Measurements from ENCODE around the gene TMCC2. TPM values are rescaled to one million over a fixed set of nuclear protein-coding genes. Genes with fewer than 3 reads are reported as not detected.

TMCC2 gene
- total RNA-seq, 1 donor from 2014 or later, result 25.0 TPM

DNA sequence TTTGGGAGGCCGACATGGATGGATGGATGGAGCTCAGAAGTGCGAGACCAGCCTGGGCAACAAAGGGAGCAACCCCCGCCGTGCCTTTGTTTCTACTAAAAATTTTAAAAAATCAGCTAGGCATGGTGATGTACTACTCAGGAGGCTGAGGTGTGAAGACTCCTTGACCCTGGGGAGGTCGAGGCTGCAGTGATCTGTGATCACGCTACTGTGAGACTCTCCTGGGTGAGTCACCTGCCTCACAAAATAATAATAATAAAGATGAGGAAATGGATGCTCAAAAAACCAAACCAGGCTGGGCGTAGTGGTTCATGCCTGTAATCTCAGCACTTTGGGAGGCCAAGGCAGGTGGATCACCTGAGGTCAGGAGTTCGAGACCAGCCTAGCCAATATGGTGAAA, 35.5 kb upstream of the TMCC2 start:
- Mint-ChIP-seq H3K4me1 (ENCODE audit: low read depth) (peaks cover 78% of the 10 kb centered on the region), H3K27ac (no peak overlapping the region), H3K9me3 (peaks cover 11% of the 10 kb centered on the region), H3K27me3 (ENCODE audit: insufficient read depth) (no peaks in the 10 kb centered on the region), H3K4me3 (no peak overlapping the region), H3K36me3 (ENCODE audit: low read depth) (peaks cover 27% of the 10 kb centered on the region)
- intact Hi-C loops (cut with micrococcal nuclease), result no loop called here
- DNase-seq (ENCODE audit: low spot score), result no peak

DNA sequence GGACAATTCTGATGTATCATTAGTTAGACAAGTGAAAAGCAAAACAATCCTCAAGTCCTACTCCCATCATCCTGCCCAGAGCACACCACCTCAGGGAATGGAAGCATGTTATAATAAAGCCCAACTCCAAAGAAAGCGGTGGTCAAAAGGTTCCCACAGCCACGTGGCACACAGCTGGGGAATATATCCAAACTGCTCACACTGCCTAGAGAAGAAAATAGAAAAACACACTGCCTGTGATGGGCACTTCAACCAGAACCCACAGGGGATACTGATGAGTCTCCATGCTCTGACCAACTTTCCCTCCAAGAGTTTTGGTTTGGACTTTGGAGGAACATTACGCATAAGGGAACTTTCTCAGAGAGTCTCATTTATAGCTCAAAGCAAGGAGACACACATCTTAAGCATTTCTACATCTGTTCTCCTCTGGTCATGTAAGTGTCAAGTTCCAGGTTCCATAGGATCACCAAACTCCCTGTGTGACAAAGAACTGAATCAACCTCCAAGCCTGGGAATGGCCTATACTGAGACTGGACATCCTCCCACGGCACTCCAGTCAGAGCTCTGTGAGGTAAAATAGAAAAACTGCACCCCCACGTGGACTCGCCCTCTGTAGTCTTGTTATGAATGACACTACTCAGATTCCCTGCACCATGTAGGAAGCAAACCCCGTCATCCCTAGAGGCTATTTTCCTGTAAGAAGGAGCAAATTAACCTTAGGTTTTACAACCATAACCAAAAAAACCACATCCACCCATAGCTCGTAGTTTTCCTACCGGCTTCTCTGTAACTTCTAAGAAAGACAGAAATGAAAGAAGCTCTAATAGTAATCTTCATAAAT, 28.4 kb upstream of the TMCC2 start:
- no peaks in the 10 kb centered on the region for H3K27me3 Mint-ChIP-seq (ENCODE audit: insufficient read depth)
- H3K4me3 Mint-ChIP-seq, result peak overlapping the region; percentile 63
- peak; percentile 29 for DNase-seq (ENCODE audit: low spot score)
- H3K4me1 Mint-ChIP-seq (ENCODE audit: low read depth), result peaks cover 82% of the 10 kb centered on the region
- peaks cover 5% of the 10 kb centered on the region for H3K9me3 Mint-ChIP-seq
- peak overlapping the region; percentile 94 for H3K27ac Mint-ChIP-seq
- H3K36me3 Mint-ChIP-seq (ENCODE audit: low read depth), result peaks cover 32% of the 10 kb centered on the region
- intact Hi-C loops (cut with micrococcal nuclease), result loop anchor here (1.0 to 2.0 kb wide), 10 partner anchors 12 to 1604 kb away; partner anchors contain the start of genes DSTYK and TMCC2

DNA sequence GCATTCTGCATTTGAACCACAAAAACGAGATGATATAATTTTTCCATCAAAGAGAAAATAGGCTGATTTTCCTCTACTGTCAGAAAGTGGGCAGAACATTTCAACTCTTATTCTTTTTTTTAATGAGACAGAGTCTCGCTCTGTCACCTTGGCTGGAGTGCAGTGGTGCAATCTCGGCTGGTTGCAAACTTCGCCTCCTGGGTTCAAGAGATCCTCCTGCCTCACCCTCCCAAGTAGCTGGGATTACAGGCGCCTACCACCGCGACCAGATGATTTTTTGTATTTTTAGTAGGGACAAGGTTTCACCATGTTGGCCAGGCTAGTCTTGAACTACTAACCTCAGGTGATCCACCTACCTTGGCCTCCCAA, 27.8 kb upstream of the TMCC2 start:
- no peaks in the 10 kb centered on the region for H3K27me3 Mint-ChIP-seq (ENCODE audit: insufficient read depth)
- H3K9me3 Mint-ChIP-seq, result peaks cover 5% of the 10 kb centered on the region
- H3K4me1 Mint-ChIP-seq (ENCODE audit: low read depth), result peaks cover 88% of the 10 kb centered on the region
- peak overlapping the region; percentile 63 for H3K4me3 Mint-ChIP-seq
- H3K36me3 Mint-ChIP-seq (ENCODE audit: low read depth), result peaks cover 32% of the 10 kb centered on the region
- no peak for DNase-seq (ENCODE audit: low spot score)
- peak overlapping the region; percentile 94 for H3K27ac Mint-ChIP-seq
- intact Hi-C loops (cut with micrococcal nuclease), result loop anchor here (1.0 to 10.0 kb wide), 12 partner anchors 11 to 1915 kb away; partner anchors contain the start of genes DSTYK, MDM4 and TMCC2

DNA sequence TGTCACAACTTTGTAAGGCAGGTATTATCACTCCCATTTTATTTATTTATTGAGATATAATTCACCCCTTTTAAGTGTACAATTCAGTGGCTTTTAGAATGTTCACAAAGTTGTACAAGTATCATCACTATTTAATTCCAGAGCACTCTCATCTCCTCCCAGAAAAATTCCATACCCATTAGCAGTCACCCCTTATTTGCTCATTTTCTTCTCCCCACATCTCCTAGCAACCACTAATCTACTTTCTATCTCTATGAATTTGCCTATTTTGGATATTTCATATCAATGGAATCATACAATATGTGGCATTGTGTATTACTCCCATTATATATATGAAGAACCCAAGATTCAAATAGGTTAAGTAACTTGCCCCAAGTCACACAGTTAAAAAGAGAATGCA, 23.2 kb upstream of the TMCC2 start:
- intact Hi-C loops (cut with micrococcal nuclease), result loop anchor here (1.0 to 10.0 kb wide), 4 partner anchors 8 to 1920 kb away; partner anchors contain the start of genes MDM4 and TMCC2
- Mint-ChIP-seq H3K9me3 (no peaks in the 10 kb centered on the region), H3K4me3 (peak overlapping the region; percentile 63), H3K27me3 (ENCODE audit: insufficient read depth) (no peaks in the 10 kb centered on the region), H3K4me1 (ENCODE audit: low read depth) (peaks cover 60% of the 10 kb centered on the region), H3K27ac (peak overlapping the region; percentile 76), H3K36me3 (ENCODE audit: low read depth) (peaks cover 20% of the 10 kb centered on the region)
- no peak for DNase-seq (ENCODE audit: low spot score)

DNA sequence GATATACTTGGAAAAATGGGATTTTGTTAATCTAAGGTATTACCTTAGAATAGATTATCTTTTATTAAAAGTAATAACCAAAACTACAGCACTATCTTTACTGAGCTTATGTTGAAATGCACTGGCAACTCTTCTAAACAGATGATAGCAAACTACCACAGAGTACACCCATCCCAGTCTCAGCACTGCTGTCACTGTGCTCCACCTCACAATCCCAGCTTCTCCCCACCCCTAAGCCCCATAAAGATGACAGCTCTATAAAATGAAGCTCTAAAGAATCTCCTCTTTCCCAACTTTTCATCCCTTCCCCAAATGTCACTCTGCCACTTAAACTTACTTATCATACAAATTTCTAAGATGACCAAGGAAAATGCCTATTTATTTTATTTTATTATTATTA, 22.7 kb upstream of the TMCC2 start:
- Mint-ChIP-seq H3K4me1 (ENCODE audit: low read depth) (peaks cover 57% of the 10 kb centered on the region), H3K27me3 (ENCODE audit: insufficient read depth) (no peaks in the 10 kb centered on the region), H3K27ac (peak overlapping the region; percentile 57), H3K9me3 (no peaks in the 10 kb centered on the region), H3K4me3 (no peak overlapping the region), H3K36me3 (ENCODE audit: low read depth) (peaks cover 17% of the 10 kb centered on the region)
- no peak for DNase-seq (ENCODE audit: low spot score)
- intact Hi-C loops (cut with micrococcal nuclease), result loop anchor here (10.0 kb wide), 2 partner anchors 690 to 1920 kb away; partner anchors contain the start of gene MDM4

DNA sequence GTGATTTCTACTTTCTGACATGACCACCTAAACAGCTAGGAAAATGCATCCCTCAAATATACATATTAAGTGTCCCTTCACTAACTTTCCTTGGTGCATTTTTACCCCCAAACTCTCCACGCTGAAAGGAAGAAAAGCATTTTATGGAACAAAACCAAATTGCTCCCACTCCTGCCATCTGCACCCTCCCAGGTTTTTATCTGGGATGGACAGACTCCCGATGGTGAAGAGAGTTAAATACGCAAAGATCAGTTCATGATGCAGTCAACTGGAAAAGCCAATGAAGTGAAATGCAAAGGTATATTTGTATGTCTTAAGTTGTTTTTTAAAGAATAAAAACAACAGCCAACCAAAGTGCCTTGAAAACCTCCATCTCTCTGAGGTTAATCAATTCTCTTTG, 18.9 kb upstream of the TMCC2 start:
- Mint-ChIP-seq H3K4me3 (peak overlapping the region; percentile 70), H3K9me3 (no peaks in the 10 kb centered on the region), H3K36me3 (ENCODE audit: low read depth) (peaks cover 15% of the 10 kb centered on the region), H3K27me3 (ENCODE audit: insufficient read depth) (no peaks in the 10 kb centered on the region), H3K27ac (no peak overlapping the region), H3K4me1 (ENCODE audit: low read depth) (peaks cover 47% of the 10 kb centered on the region)
- intact Hi-C loops (cut with micrococcal nuclease), result loop anchor here (10.0 kb wide), 2 partner anchors 694 to 1924 kb away; partner anchors contain the start of gene MDM4
- no peak for DNase-seq (ENCODE audit: low spot score)

DNA sequence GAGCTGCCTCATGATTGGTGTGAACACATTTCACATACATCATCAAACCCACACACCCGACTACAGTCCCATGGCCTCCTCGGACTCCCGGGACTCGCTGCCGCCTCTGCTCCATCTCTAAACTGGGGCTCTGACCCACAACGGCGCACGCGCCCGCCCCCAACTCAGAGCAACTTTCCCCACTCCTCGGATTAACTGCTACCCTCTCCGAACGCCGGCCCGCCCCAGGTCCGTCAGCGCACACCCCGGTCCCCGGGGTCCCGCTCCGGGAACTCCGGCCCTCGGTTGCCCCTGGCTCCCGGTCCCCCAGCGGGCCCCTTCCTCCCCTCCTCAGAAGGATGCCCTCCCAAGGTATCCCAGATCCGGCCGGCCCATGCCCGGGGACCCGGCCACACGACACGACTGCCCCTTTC, 17.0 kb upstream of the TMCC2 start:
- Mint-ChIP-seq H3K27ac (peak overlapping the region; percentile 92), H3K4me1 (ENCODE audit: low read depth) (peaks cover 46% of the 10 kb centered on the region), H3K36me3 (ENCODE audit: low read depth) (peaks cover 15% of the 10 kb centered on the region)

DNA sequence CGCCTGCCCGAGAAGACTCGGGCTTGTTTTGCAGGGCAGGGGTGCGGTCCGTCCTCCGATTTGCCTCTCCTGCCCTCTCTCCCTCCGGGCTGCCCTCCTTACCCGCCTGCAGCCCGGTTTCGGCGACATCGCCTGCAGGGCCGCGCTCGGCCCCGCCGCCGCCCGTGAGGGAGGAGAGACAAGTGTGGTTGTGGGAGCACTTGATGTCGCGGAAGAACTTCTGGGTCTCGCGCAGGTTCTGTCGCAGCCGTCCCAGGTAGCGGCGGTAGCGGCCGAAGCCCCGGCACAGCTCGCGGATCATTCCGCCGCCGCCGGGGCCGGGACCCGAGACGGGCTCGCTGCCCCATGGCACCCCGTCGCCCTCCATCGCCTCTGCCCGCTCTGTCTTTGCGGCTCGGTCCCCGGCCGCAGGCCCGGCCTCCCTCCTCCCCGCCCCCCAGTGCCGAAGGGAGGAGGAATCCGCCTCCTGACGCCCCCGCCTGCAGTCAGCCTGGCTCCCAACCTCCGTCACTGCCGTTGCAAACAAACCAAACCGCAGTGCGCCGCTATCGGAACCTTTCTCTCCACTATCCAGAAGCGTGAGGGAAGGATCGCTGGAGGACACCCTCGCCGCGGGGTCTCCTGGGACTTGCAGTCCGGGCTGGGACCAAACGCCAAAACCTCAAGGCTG, 16.4 kb upstream of the TMCC2 start, which contains the start of gene DSTYK:
TSS of gene DSTYK (minus strand) at position 534 of the 670 bp plus-strand sequence. CDS start at position 367, 167 bp downstream.
- Mint-ChIP-seq H3K27me3 (ENCODE audit: insufficient read depth) (no peaks in the 10 kb centered on the region), H3K27ac (peak within 1 kb of the TSS; percentile 94), H3K36me3 (ENCODE audit: low read depth) (peaks cover 15% of the 10 kb centered on the region), H3K9me3 (no peaks in the 10 kb centered on the region), H3K4me3 (peak within 1 kb of the TSS; percentile 99), H3K4me1 (ENCODE audit: low read depth) (peaks cover 49% of the 10 kb centered on the region)
- DNase-seq (ENCODE audit: low spot score), result peak; percentile 89
- intact Hi-C loops (cut with micrococcal nuclease), result loop anchor here (1.0 to 10.0 kb wide), 7 partner anchors 12 to 533 kb away; partner anchors contain the start of gene TMCC2

More for the DNA sequence above, 17.0 kb upstream of the TMCC2 start:
- H3K27me3 Mint-ChIP-seq (ENCODE audit: insufficient read depth), result no peaks in the 10 kb centered on the region
- no peaks in the 10 kb centered on the region for H3K9me3 Mint-ChIP-seq
- no peak for DNase-seq (ENCODE audit: low spot score)
- peak overlapping the region; percentile 99 for H3K4me3 Mint-ChIP-seq
- intact Hi-C loops (cut with micrococcal nuclease), result loop anchor here (1.0 to 10.0 kb wide), 7 partner anchors 11 to 534 kb away; partner anchors contain the start of gene TMCC2

DNA sequence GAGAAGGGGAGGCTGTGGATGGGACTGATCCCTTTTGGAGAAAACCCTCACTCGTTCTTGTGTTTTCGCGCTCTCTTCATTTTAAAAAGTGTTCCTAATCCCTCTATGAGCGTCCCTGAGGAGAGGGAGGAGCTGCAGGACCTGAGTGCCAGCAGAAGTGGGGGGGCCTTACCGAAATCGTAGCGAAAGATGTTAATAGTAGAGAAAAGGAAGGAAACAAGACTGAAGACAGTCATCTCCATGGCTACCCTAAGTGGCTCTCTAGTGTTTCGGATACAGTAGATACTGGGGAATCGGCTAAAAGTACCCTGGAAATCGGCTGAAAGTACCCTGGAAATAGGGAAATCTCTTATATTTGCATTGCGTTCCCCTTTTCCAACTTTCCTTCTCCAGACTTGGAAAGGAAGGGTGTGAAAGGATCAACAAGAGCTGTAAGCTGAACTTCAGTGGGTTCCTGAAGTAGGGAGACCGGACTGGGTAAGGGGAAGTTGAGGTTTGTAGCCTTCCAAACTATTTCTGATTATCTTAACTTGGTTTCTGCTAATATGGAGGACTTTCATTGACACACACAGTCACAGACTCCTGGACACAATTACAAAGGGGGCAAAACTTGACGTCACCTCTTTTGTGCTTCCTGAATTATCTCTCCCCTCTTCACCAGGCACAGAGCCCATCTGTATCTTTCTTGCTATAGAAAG, 15.8 kb upstream of the TMCC2 start:
- no peak for DNase-seq (ENCODE audit: low spot score)
- H3K4me3 Mint-ChIP-seq, result peak overlapping the region; percentile 99
- H3K36me3 Mint-ChIP-seq (ENCODE audit: low read depth), result peaks cover 15% of the 10 kb centered on the region
- intact Hi-C loops (cut with micrococcal nuclease), result loop anchor here (1.0 to 10.0 kb wide), 8 partner anchors 8 to 533 kb away; partner anchors contain the start of gene TMCC2
- peaks cover 49% of the 10 kb centered on the region for H3K4me1 Mint-ChIP-seq (ENCODE audit: low read depth)
- peak overlapping the region; percentile 94 for H3K27ac Mint-ChIP-seq
- H3K9me3 Mint-ChIP-seq, result no peaks in the 10 kb centered on the region
- H3K27me3 Mint-ChIP-seq (ENCODE audit: insufficient read depth), result no peaks in the 10 kb centered on the region

DNA sequence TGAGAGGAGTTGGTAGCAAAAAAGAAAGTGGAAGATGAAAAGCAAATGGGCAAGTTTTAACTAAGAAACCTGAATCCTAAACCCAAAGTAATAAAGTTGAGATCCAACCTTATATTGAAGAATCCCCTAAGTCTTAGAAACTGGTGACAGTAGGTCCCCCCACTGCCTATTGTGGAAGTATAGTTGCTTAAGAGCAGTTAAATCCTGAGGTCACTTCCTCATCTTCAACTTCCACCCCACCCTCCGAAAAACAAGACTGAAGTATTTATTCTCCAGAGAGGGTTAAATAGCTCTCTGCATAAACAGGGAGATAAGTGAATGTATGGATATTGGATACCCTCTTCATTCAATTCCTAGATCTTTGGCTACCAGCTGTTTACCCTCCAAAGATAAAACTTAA, 13.0 kb upstream of the TMCC2 start:
- DNase-seq (ENCODE audit: low spot score), result no peak
- Mint-ChIP-seq H3K27me3 (ENCODE audit: insufficient read depth) (peaks cover 4% of the 10 kb centered on the region), H3K4me3 (no peak overlapping the region), H3K9me3 (no peaks in the 10 kb centered on the region), H3K36me3 (ENCODE audit: low read depth) (peaks cover 8% of the 10 kb centered on the region), H3K27ac (no peak overlapping the region), H3K4me1 (ENCODE audit: low read depth) (peaks cover 39% of the 10 kb centered on the region)
- intact Hi-C loops (cut with micrococcal nuclease), result loop anchor here (5.0 to 10.0 kb wide), 2 partner anchors 43 to 530 kb away; no protein-coding TSS in a partner anchor

DNA sequence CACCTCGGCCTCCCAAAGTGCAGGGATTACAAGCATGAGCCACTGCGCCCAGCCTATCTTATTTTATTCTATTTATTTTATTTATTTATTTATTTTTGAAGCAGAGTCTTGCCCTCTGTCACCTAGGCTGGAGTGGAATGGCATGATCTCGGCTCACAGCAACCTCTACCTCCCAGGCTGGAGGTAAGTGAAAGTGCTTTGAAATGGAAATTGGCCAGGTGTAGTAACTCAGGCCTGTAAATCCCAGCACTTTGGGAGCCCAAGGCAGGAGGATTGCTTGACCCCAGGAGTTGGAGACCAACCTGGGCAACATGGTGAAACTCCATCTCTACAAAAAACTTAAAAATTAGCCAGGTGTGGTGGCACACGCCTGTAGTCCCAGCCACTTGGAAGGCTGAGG, 11.2 kb upstream of the TMCC2 start:
- no peak overlapping the region for H3K27ac Mint-ChIP-seq
- H3K4me1 Mint-ChIP-seq (ENCODE audit: low read depth), result peaks cover 30% of the 10 kb centered on the region
- no peaks in the 10 kb centered on the region for H3K9me3 Mint-ChIP-seq
- intact Hi-C loops (cut with micrococcal nuclease), result loop anchor here (10.0 kb wide), 1 partner anchor 528 kb away; no protein-coding TSS in a partner anchor
- H3K27me3 Mint-ChIP-seq (ENCODE audit: insufficient read depth), result peaks cover 7% of the 10 kb centered on the region
- no peak for DNase-seq (ENCODE audit: low spot score)
- no peaks in the 10 kb centered on the region for H3K36me3 Mint-ChIP-seq (ENCODE audit: low read depth)
- H3K4me3 Mint-ChIP-seq, result no peak overlapping the region

DNA sequence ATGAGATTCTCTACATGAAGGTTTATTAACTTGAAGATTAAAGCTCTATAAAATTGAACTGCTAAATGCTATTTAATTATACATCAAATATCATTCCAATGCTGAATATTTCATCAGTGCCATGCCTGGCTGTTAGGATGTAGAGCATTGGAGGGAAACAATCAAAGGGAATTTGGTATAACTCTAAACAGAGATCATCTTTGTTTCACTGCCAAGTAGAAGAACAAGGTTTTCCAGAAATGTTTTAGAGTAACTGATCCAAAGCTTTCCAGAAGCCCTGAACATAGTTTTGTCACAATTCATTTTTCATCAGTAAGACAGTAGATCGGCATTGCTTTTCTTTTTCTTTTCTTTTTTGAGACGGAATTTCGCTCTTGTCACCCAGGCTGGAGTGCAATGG, 10.3 kb upstream of the TMCC2 start:
- H3K4me3 Mint-ChIP-seq, result no peak overlapping the region
- H3K27me3 Mint-ChIP-seq (ENCODE audit: insufficient read depth), result peaks cover 8% of the 10 kb centered on the region
- no peaks in the 10 kb centered on the region for H3K9me3 Mint-ChIP-seq
- H3K36me3 Mint-ChIP-seq (ENCODE audit: low read depth), result no peaks in the 10 kb centered on the region
- DNase-seq (ENCODE audit: low spot score), result no peak
- no peak overlapping the region for H3K27ac Mint-ChIP-seq
- intact Hi-C loops (cut with micrococcal nuclease), result loop anchor here (10.0 kb wide), 1 partner anchor 527 kb away; no protein-coding TSS in a partner anchor
- H3K4me1 Mint-ChIP-seq (ENCODE audit: low read depth), result peaks cover 22% of the 10 kb centered on the region
